GM23338 (cell line): ENCODE results near the gene BATF2. TPM values are rescaled to one million over a fixed set of nuclear protein-coding genes. Genes with fewer than 3 reads are reported as not detected.

Source experiments
- ATAC-seq: fragments of 200-7000 bp; cut with Tn5 transposase; 3 replicates; pipeline ENCODE4 v1.9.1; 2020
- DNase-seq: peaks from one replicate; pipeline ENCODE4 v3.0.0-alpha.2; 2015; ENCODE audit warnings: low spot score
- H2AFZ ChIP-seq: fragments of 200-600 bp; sonication (generic); 2 replicates; pipeline ENCODE4 v1.8.0; 2016; ENCODE audit warnings: antibody characterized with exemption, mild to moderate bottlenecking, moderate library complexity
- H3F3A ChIP-seq: fragments of 200-600 bp; sonication (generic); replicated peaks from 2 replicates; pipeline ENCODE4 v1.8.0; 2017; ENCODE audit warnings: antibody characterized with exemption, mixed run types, low read depth
- H3K27ac ChIP-seq: fragments of 200-600 bp; sonication (generic); 2 replicates; pipeline ENCODE4 v1.6.1; 2016; ENCODE audit warnings: low read depth
- H3K27me3 ChIP-seq: fragments of 200-600 bp; sonication (generic); 2 replicates; pipeline ENCODE4 v1.8.0; 2016; ENCODE audit warnings: mild to moderate bottlenecking, mixed run types, moderate library complexity; ENCODE audit not compliant: insufficient read depth
- H3K36me3 ChIP-seq: fragments of 200-600 bp; sonication (generic); 2 replicates; pipeline ENCODE4 v1.8.0; 2016; ENCODE audit warnings: mild to moderate bottlenecking; ENCODE audit not compliant: insufficient read depth
- H3K4me1 ChIP-seq: fragments of 200-600 bp; sonication (generic); 2 replicates; pipeline ENCODE4 v1.8.0; 2016; ENCODE audit warnings: mild to moderate bottlenecking, moderate library complexity; ENCODE audit not compliant: insufficient read depth
- H3K4me2 ChIP-seq: fragments of 200-600 bp; sonication (generic); 2 replicates; pipeline ENCODE4 v1.7.1; 2017; ENCODE audit warnings: mixed run types
- H3K4me3 ChIP-seq: fragments of 200-600 bp; sonication (generic); 2 replicates; pipeline ENCODE4 v1.6.1; 2016; ENCODE audit warnings: mixed run types
- H3K79me2 ChIP-seq: fragments of 200-600 bp; sonication (generic); replicated peaks from 2 replicates; pipeline ENCODE4 v1.8.0; 2017; ENCODE audit warnings: mild to moderate bottlenecking; ENCODE audit not compliant: insufficient read depth
- H3K9me2 ChIP-seq: fragments of 200-600 bp; sonication (generic); 2 replicates; pipeline ENCODE4 v1.8.0; 2017; ENCODE audit not compliant: insufficient read depth
- H4K20me1 ChIP-seq: fragments of 200-600 bp; sonication (generic); replicated peaks from 2 replicates; pipeline ENCODE4 v1.8.0; 2017; ENCODE audit warnings: mild to moderate bottlenecking; ENCODE audit not compliant: insufficient read depth
- H3K27ac Mint-ChIP-seq: 2 replicates; pipeline ENCODE4 v1.8.0; 2020; ENCODE audit warnings: inconsistent platforms, mild to moderate bottlenecking, moderate library complexity, mixed read lengths
- H3K27me3 Mint-ChIP-seq: 3 replicates; pipeline ENCODE4 v1.8.0; 2022; ENCODE audit warnings: low read depth, mild to moderate bottlenecking, moderate library complexity, mixed read lengths, inconsistent platforms; ENCODE audit not compliant: insufficient read depth, poor library complexity
- H3K36me3 Mint-ChIP-seq: 3 replicates; pipeline ENCODE4 v1.8.0; 2021; ENCODE audit warnings: low read depth, mild to moderate bottlenecking, inconsistent platforms, moderate library complexity, mixed read lengths
- H3K4me1 Mint-ChIP-seq: 3 replicates; pipeline ENCODE4 v1.8.0; 2020; ENCODE audit warnings: mild to moderate bottlenecking, inconsistent platforms, mixed read lengths
- H3K4me3 Mint-ChIP-seq: 3 replicates; pipeline ENCODE4 v1.8.0; 2021; ENCODE audit warnings: moderate library complexity, mild to moderate bottlenecking, inconsistent platforms, mixed read lengths
- H3K9me3 Mint-ChIP-seq: 3 replicates; pipeline ENCODE4 v1.8.0; 2020; ENCODE audit warnings: moderate library complexity, mild to moderate bottlenecking, inconsistent platforms, mixed read lengths
- CTCF ChIP-seq, 2 experiments: fragments of 200-600 bp in 1 of 2; sonication (generic) in 1 of 2; conservative IDR thresholded peaks; 2 replicates each; pipeline versions ENCODE4 v1.5.1 to v1.6.1; 2016 to 2017; ENCODE audit warnings: antibody characterized with exemption in 2 of 2, low read depth in 2 of 2, mild to moderate bottlenecking in 2 of 2, moderate library complexity in 1 of 2
- POLR2AphosphoS5 ChIP-seq: IDR thresholded peaks from 2 replicates; pipeline ENCODE4 v1.6.1; 2016; ENCODE audit warnings: antibody characterized with exemption, low read depth
- REST ChIP-seq: IDR thresholded peaks from one replicate; pipeline ENCODE4 v1.6.1; 2018; ENCODE audit warnings: antibody characterized with exemption; ENCODE audit not compliant: unreplicated experiment
- ZNF114 ChIP-seq: fragments of 250-450 bp; sonication (Bioruptor Pico); IDR thresholded peaks from 2 replicates; pipeline ENCODE4 v1.5.0; 2020; ENCODE audit warnings: mild to moderate bottlenecking, moderate library complexity
- ZNF462 ChIP-seq: fragments of 250-450 bp; sonication (Bioruptor Pico); IDR thresholded peaks from 2 replicates; pipeline ENCODE4 v1.5.0; 2020; ENCODE audit warnings: mild to moderate bottlenecking, moderate library complexity
- long read RNA-seq: library from polyadenylated mRNA; unstranded; transcript quantifications from one replicate; pipeline ENCODE4 v2.0.0, GENCODE V29; 2020; ENCODE audit not compliant: unreplicated experiment
- polyA plus RNA-seq: library from polyadenylated mRNA; unstranded; fragments of >200 nt; fragmentation: Nextera tagmentation; extraction: Ambion mirVana; gene quantifications from 2 replicates; pipeline ENCODE4 v1.2.1, GENCODE V29; 2016
- total RNA-seq: library from RNA; depleted of rRNA; stranded (reverse); fragments of >200 nt; shearing (Covaris generic); gene quantifications from 2 replicates; pipeline ENCODE4 v1.2.3, GENCODE V29; 2014; rRNA removed

The BATF2 gene
- total RNA-seq (0.58 and 1.6 TPM in 2 replicates), polyA plus RNA-seq (0.53 and 1.2 TPM in 2 replicates)
- long read RNA-seq = 0 reads

- Mint-ChIP-seq H3K9me3 (no peaks in the 10 kb centered on the region), H3K27me3 (peaks cover 7% of the 10 kb centered on the region), H3K4me3 (peak within 1 kb of the TSS; percentile 54), H3K27ac (peak within 1 kb of the TSS; percentile 86), H3K4me1 (peaks cover 14% of the 10 kb centered on the region), H3K36me3 (no peaks in the 10 kb centered on the region)
- H3K4me2 ChIP-seq = peak within 1 kb of the TSS; percentile 61
- DNase-seq = peak; percentile 94
- no peaks in the 10 kb centered on the region for H3K79me2 ChIP-seq
- H3K27me3 ChIP-seq = no peaks in the 10 kb centered on the region
- H3K4me1 ChIP-seq = peaks cover 11% of the 10 kb centered on the region
- H3K4me3 ChIP-seq = peak within 1 kb of the TSS; percentile 26; the same call in 1 of the 2 replicates
- TF ChIP-seq POLR2AphosphoS5 (peak; percentile 36; the same call in 1 of the 2 replicates), ZNF114 (CRISPR knock-in tag) (no peak), ZNF462 (CRISPR knock-in tag) (no peak), REST (peak; percentile 34), CTCF (conservative IDR thresholded peaks at IDR 0.05; ENCODE audit: low read depth in 2 of 2) (peak; percentile 58 to 78)
- H3K27ac ChIP-seq = 0 out of 2 replicates have a peak within 1 kb of the TSS, but pooled peaks have one; percentile 26
- H3F3A ChIP-seq = no peaks in the 10 kb centered on the region
- no peaks in the 10 kb centered on the region for H3K9me2 ChIP-seq
- H2AFZ ChIP-seq = peak within 1 kb of the TSS; percentile 97
- no peaks in the 10 kb centered on the region for H3K36me3 ChIP-seq
- no peaks in the 10 kb centered on the region for H4K20me1 ChIP-seq
- peak; percentile 96 for ATAC-seq
Measured at GRCh38 chr11:64996710-64997380, at the start of gene BATF2. TSS of gene BATF2 (minus strand) at chr11:64996971. CDS start at chr11:64996914, 57 bp downstream.
